GM23248 (cell line): Measurements from ENCODE around the gene EVX2. TPM values are rescaled to one million over a fixed set of nuclear protein-coding genes. Genes with fewer than 3 reads are reported as not detected.
A peak's percentile ranks its signal among the peaks of the same experiment; 100 is the strongest.

Experiments
- DNase-seq: peaks from one replicate; pipeline ENCODE4 v3.0.0-alpha.2; 2015
- H2AFZ ChIP-seq: fragments of 200-600 bp; sonication (generic); 2 replicates; pipeline ENCODE4 v1.6.1; 2016; ENCODE audit warnings: antibody characterized with exemption
- H3F3A ChIP-seq: fragments of 200-600 bp; sonication (generic); 2 replicates; pipeline ENCODE4 v1.6.1; 2016; ENCODE audit warnings: mild to moderate bottlenecking, antibody characterized with exemption, mixed run types; ENCODE audit not compliant: insufficient read depth
- H3K27ac ChIP-seq: fragments of 200-600 bp; sonication (generic); 2 replicates; pipeline ENCODE4 v1.5.1; 2016; ENCODE audit warnings: mild to moderate bottlenecking
- H3K27me3 ChIP-seq: fragments of 200-600 bp; sonication (generic); replicated peaks from 2 replicates; pipeline ENCODE4 v1.6.1; 2016; ENCODE audit warnings: mild to moderate bottlenecking; ENCODE audit not compliant: insufficient read depth
- H3K36me3 ChIP-seq: fragments of 200-600 bp; sonication (generic); 2 replicates; pipeline ENCODE4 v1.6.1; 2016; ENCODE audit warnings: low read depth, mild to moderate bottlenecking
- H3K4me1 ChIP-seq: fragments of 200-600 bp; sonication (generic); 2 replicates; pipeline ENCODE4 v1.6.1; 2016; ENCODE audit warnings: mild to moderate bottlenecking; ENCODE audit not compliant: insufficient read depth
- H3K4me2 ChIP-seq: fragments of 200-600 bp; sonication (generic); one replicate; pipeline ENCODE4 v1.6.1; 2016; ENCODE audit warnings: mild to moderate bottlenecking; ENCODE audit not compliant: unreplicated experiment
- H3K4me3 ChIP-seq: fragments of 200-600 bp; sonication (generic); 2 replicates; pipeline ENCODE4 v1.5.1; 2016; ENCODE audit warnings: mild to moderate bottlenecking
- H3K79me2 ChIP-seq: fragments of 200-600 bp; sonication (generic); 2 replicates; pipeline ENCODE4 v1.6.1; 2016; ENCODE audit warnings: mild to moderate bottlenecking; ENCODE audit not compliant: insufficient read depth
- H3K9ac ChIP-seq: fragments of 200-600 bp; sonication (generic); 2 replicates; pipeline ENCODE4 v1.6.1; 2016; ENCODE audit warnings: mild to moderate bottlenecking
- H3K9me2 ChIP-seq: fragments of 200-600 bp; sonication (generic); 2 replicates; pipeline ENCODE4 v1.6.1; 2016; ENCODE audit warnings: mixed run types, mild to moderate bottlenecking, moderate library complexity; ENCODE audit not compliant: insufficient read depth
- H3K9me3 ChIP-seq: fragments of 200-600 bp; sonication (generic); one replicate; pipeline ENCODE4 v1.6.1; 2017; ENCODE audit warnings: low read depth
- H4K20me1 ChIP-seq: fragments of 200-600 bp; sonication (generic); 2 replicates; pipeline ENCODE4 v1.6.0; 2016; ENCODE audit not compliant: insufficient read depth
- EZH2 ChIP-seq: fragments of 200-600 bp; sonication (generic); IDR thresholded peaks from 2 replicates; pipeline ENCODE4 v1.6.1; 2018; ENCODE audit warnings: antibody characterized with exemption, mild to moderate bottlenecking; ENCODE audit not compliant: insufficient read depth, poor library complexity, severe bottlenecking
- EZH2phosphoT487 ChIP-seq: fragments of 200-600 bp; sonication (generic); IDR thresholded peaks from 2 replicates; pipeline ENCODE4 v1.6.1; 2018; ENCODE audit warnings: antibody characterized with exemption, moderate library complexity, mild to moderate bottlenecking, low read depth; ENCODE audit not compliant: insufficient read depth
- WGBS, 2 experiments: methylation state at CpG; one replicate each; pipeline ENCODE4 v1.1.6; 2015 to 2017; ENCODE audit warnings: low lambda C conversion rate in 2 of 2, low coverage in 1 of 2; ENCODE audit errors: missing lambda C conversion rate in 2 of 2; 5-methylcytosine and 5-hydroxymethylcytosine counted together
- in situ Hi-C: fragments of 300-500 bp; cut with MboI; formaldehyde crosslinking; loops from 2 replicates; pipeline ENCODE4 v1.15.0; 2020
- polyA plus RNA-seq: library from polyadenylated mRNA; unstranded; fragments of >200 nt; fragmentation: Nextera tagmentation; extraction: Ambion mirVana; gene quantifications from 2 replicates; pipeline ENCODE4 v1.2.1, GENCODE V29; 2016
- total RNA-seq: library from RNA; depleted of rRNA; stranded (reverse); fragments of >200 nt; shearing (Covaris generic); gene quantifications from 2 replicates; pipeline ENCODE4 v1.2.3, GENCODE V29; 2014

The EVX2 gene
- total and polyA plus RNA-seq, 2 experiments from 2014 or later = not detected

DNA sequence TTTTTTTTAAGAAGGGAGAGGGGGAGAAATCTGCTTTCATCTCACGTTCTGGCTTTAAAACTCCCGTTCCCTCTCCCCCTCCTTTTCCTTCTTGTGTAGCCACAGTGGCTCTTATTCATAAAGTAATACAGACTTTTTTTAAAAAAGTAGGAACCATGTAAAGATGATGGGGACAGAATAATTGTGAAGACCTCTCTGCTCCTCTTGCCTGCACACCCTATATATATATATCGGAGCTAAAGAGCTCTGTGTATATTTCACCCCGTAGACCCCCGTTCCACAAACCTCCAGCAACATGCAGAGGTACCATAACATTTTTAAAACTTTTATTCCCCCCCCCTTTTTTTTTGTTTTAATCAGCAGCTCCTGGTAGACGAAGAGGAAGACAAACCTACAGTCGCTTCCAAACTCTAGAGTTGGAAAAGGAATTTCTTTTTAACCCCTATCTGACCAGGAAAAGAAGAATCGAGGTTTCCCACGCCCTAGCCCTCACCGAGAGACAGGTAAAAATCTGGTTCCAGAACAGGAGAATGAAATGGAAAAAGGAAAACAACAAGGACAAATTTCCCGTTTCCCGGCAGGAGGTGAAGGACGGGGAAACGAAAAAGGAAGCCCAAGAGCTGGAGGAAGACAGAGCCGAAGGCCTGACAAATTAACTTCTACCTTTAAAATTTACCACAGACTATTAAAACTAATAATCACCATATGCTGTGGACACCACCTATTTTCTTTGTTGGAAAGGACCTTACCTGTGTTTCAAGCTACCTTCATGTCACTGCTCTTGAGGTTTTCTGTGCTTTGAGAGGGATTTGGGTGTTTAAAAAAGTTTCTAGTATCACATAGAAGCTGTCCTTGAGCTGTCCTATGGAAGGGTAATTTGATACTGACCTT is 47.4 kb upstream of the EVX2 start:
- Histone ChIP-seq H3K79me2 (peaks cover 80% of the 10 kb centered on the region), H3K9ac (peak overlapping the region; percentile 97), H3K36me3 (no peaks in the 10 kb centered on the region), H3K4me2 (peak overlapping the region; percentile 100), H3K4me1 (peaks cover 42% of the 10 kb centered on the region), H4K20me1 (no peaks in the 10 kb centered on the region), H3K27me3 (no peaks in the 10 kb centered on the region), H2AFZ (peak overlapping the region; percentile 22; the same call in 1 of the 2 replicates), H3K4me3 (peak overlapping the region; percentile 90), H3F3A (peaks cover 63% of the 10 kb centered on the region), H3K9me2 (no peaks in the 10 kb centered on the region), H3K9me3 (no peaks in the 10 kb centered on the region), H3K27ac (peak overlapping the region; percentile 97)
- TF ChIP-seq EZH2phosphoT487 = no peak
- TF ChIP-seq EZH2 = no peak
- in situ Hi-C loops = no loop called here
- WGBS, 2 experiments = 2% methylated on average over 15 of the region's 15 CpGs
- peak; percentile 42 for DNase-seq

- H3K27ac ChIP-seq = peak overlapping the region; percentile 97
Measured at GRCh38 chr2:176130147-176130956, 46.6 kb upstream of the EVX2 start.

DNA sequence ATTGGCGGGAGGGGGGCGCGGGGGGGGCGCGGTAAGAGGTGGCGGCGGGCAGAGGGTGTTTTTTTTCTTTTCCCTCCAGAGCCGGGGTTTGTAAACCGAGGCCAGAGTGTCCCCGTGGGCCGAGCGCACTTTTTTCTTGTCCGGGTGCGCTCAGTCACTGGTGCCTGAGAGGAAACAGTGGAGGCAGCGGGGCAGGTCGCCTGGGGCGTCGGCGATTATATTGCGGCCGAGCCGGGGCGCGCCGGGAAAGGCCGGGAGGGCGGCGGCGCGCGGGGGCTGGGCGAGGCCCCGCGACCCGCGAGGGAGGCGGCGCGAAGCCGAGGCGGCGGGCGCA is 46.0 kb upstream of the EVX2 start:
- TF ChIP-seq EZH2phosphoT487 = no peak
- TF ChIP-seq EZH2 = no peak
- Histone ChIP-seq H2AFZ (peak overlapping the region; percentile 68; the same call in 1 of the 2 replicates), H3K27me3 (no peaks in the 10 kb centered on the region), H3K4me1 (peaks cover 34% of the 10 kb centered on the region), H3K9me3 (no peaks in the 10 kb centered on the region), H3K4me3 (peak overlapping the region; percentile 90), H3K27ac (peak overlapping the region; percentile 97), H3K4me2 (peak overlapping the region; percentile 97), H3K36me3 (no peaks in the 10 kb centered on the region), H3F3A (peaks cover 56% of the 10 kb centered on the region), H3K9ac (peak overlapping the region; percentile 97), H3K9me2 (no peaks in the 10 kb centered on the region), H3K79me2 (peaks cover 67% of the 10 kb centered on the region), H4K20me1 (no peaks in the 10 kb centered on the region)
- in situ Hi-C loops = loop anchor here (5.0 to 10.0 kb wide), 3 partner anchors 508 to 1018 kb away; no protein-coding TSS in a partner anchor
- 0 to 1% methylated on average over 12 to 43 of the region's 43 CpGs for WGBS, 2 experiments
- DNase-seq = no peak

More at GRCh38 chr2:176130147-176130956, 46.6 kb upstream of the EVX2 start:
- Histone ChIP-seq H3K27me3 (no peaks in the 10 kb centered on the region), H3K9me3 (no peaks in the 10 kb centered on the region), H4K20me1 (no peaks in the 10 kb centered on the region), H3K4me3 (peak overlapping the region; percentile 90), H3K4me2 (peak overlapping the region; percentile 100), H3K4me1 (peaks cover 40% of the 10 kb centered on the region), H3K9me2 (no peaks in the 10 kb centered on the region), H3K36me3 (no peaks in the 10 kb centered on the region), H3K79me2 (peaks cover 73% of the 10 kb centered on the region), H2AFZ (peak overlapping the region; percentile 22), H3K9ac (peak overlapping the region; percentile 97), H3F3A (peaks cover 62% of the 10 kb centered on the region)
- DNase-seq = peak; percentile 86
- in situ Hi-C loops = no loop called here
- TF ChIP-seq EZH2 = no peak
- TF ChIP-seq EZH2phosphoT487 = no peak
- WGBS, 2 experiments = 1 to 2% methylated on average over 9 to 74 of the region's 100 CpGs

DNA sequence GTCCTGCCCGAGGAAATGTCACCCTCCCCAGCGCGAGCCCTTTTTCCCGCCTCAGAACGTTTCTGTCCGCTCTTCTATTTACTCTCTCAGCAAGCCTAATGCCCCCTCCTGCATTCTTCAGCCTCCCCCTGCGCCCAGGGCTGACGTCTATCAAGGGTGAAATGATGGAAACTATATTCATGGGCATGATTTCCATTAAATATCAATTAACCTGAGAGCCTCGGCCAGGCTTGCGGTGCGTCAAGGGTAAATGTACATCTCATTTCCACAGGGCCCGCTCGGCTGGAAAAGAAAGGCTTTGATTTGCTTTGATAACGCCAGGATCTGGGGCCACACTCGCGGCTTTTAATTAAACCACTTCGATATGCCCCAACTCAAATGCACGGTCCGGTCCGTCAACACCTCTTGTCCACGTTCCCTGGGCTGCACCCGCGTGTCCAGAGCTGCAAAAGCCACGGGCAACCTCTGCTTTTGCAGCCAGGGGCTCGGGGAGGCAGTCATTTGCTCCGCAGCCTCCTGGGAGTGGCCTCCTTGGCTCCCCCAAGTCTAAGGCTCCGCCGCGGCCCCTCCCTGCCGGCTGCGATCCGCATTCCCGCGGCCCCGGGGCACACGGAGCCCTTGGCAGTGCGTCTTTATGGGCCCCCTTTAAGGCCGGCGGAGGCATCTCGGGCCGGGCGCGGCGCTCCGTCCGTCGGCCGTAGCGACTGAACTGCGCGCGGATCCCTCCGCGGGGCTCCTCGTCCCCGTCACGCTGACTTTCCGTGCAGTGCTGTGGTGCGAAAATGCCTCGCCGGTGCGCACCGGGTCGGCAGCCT is 45.4 kb upstream of the EVX2 start, which contains the start of gene HOXD8:
TSS of gene HOXD8 (plus strand) at position 724 of the 815 bp plus-strand sequence. CDS start 662 bp downstream, outside the sequence.
- no peaks in the 10 kb centered on the region for H3K9me2 ChIP-seq
- H3K27me3 ChIP-seq = no peaks in the 10 kb centered on the region
- peaks cover 50% of the 10 kb centered on the region for H3F3A ChIP-seq
- 0 to 1% methylated on average over 54 to 55 of the region's 64 CpGs for WGBS, 2 experiments
- TF ChIP-seq EZH2 (no peak), EZH2phosphoT487 (0 out of 2 replicates have a peak, but pooled peaks have one; percentile 16)
- peak within 1 kb of the TSS; percentile 68 for H2AFZ ChIP-seq
- H3K4me2 ChIP-seq = peak within 1 kb of the TSS; percentile 100
- H3K79me2 ChIP-seq = peaks cover 65% of the 10 kb centered on the region
- H3K36me3 ChIP-seq = no peaks in the 10 kb centered on the region
- H3K4me3 ChIP-seq = peak within 1 kb of the TSS; percentile 90
- H4K20me1 ChIP-seq = no peaks in the 10 kb centered on the region
- peak within 1 kb of the TSS; percentile 97 for H3K27ac ChIP-seq
- H3K4me1 ChIP-seq = peaks cover 29% of the 10 kb centered on the region
- H3K9me3 ChIP-seq = no peaks in the 10 kb centered on the region
- peak; percentile 96 for DNase-seq
- in situ Hi-C loops = loop anchor here (5.0 to 10.0 kb wide), 3 partner anchors 508 to 1018 kb away; no protein-coding TSS in a partner anchor
- H3K9ac ChIP-seq = peak within 1 kb of the TSS; percentile 97
